Pancreas (tissue), 10 donors: ENCODE data around the gene SH3RF3. TPM values are rescaled to one million over a fixed set of nuclear protein-coding genes. Genes with fewer than 3 reads are reported as not detected.

Experiments used
- ATAC-seq, 4 donors: fragments of 200-7000 bp; cut with Tn5 transposase; one replicate each; pipeline versions ENCODE4 v1.8.0 to v1.9.1; 2020; ENCODE audit warnings: mild to moderate bottlenecking in 4 of 4, moderate library complexity in 4 of 4
- DNase-seq, 6 donors: peaks; one replicate each; pipeline ENCODE4 v3.0.0-alpha.2; 2020
- FAIRE-seq: peaks from 2 replicates; lab custom pipeline; 2012; peaks lifted over from hg19 to GRCh38; lab: Jason Lieb, UNC
- H3K27ac ChIP-seq, 4 donors: fragments of 200-600 bp; sonication (generic); 1 replicate in 3 of 4; 2 replicates in 1 of 4; pipeline versions ENCODE4 v1.5.0 to v1.8.0; 2020
- H3K27me3 ChIP-seq, 4 donors: fragments of 200-600 bp; one replicate each; pipeline ENCODE4 v1.8.0; 2021
- H3K36me3 ChIP-seq, 3 donors: fragments of 200-600 bp; sonication (generic) in 1 of 3; one replicate each; pipeline versions ENCODE4 v1.5.0 to v1.8.0; 2020 to 2021
- H3K4me1 ChIP-seq, 3 donors: fragments of 200-600 bp; one replicate each; pipeline ENCODE4 v1.8.0; 2021
- H3K4me3 ChIP-seq, 4 donors: fragments of 200-600 bp; sonication (generic) in 2 of 4; one replicate each; pipeline versions ENCODE4 v1.5.0 to v1.8.0; 2020 to 2021
- H3K9me3 ChIP-seq, 4 donors: fragments of 200-600 bp; one replicate each; pipeline ENCODE4 v1.8.0; 2021
- WGBS, 2 donors: extraction: QIAGEN DNeasy Blood & Tissue Kit; methylation state at CpG; one replicate each; pipeline ENCODE4 v1.1.7; 2013; 5-methylcytosine and 5-hydroxymethylcytosine counted together
- intact Hi-C, 3 donors: fragments of 100-400 bp; cut with DNase I; formaldehyde crosslinking; loops; one replicate each; pipeline versions ENCODE4 v1.11.1 to v1.14.2; 2022
- polyA plus RNA-seq, 2 donors: library from polyadenylated mRNA; stranded (reverse); fragments of 200-250 nt; gene quantifications; one replicate each; pipeline ENCODE4 v1.2.3, GENCODE V29; 2013
- total RNA-seq, 6 donors: library from RNA; stranded (reverse); fragmentation: NEBNext Ultra II Directional in 4 of 6; extraction: Animal tissue kit (Norgen Biotek cat#: 25700) in 4 of 6; gene quantifications; one replicate each; pipeline versions ENCODE4 v1.2.1 to v1.2.4, GENCODE V29; 2021 to 2023
- TF ChIP-seq, protein P1 (sequence below), 4 donors: fragments of 200-600 bp; sonication (generic) in 3 of 4; IDR thresholded peaks; one replicate each; pipeline versions ENCODE4 v1.5.0 to v1.8.0; 2021; ENCODE audit warnings: antibody characterized with exemption in 4 of 4
- donor health status: healthy with polysubstance abuse.
- donor health status: DM: no; HTN: no; CAD: no; lungs with moderate emphysema.
- donor health status: DM: no; HTN: no; CAD: no.
- donor health status: control.
- donor health status: control.
- donor health status: Bipolar disorder and iron deficiency.
- donor health status: DM: yes; HTN: yes; CAD: no.
- donor health status: DM: no; HTN: no; CAD: no.
- donor health status: DM: no; HTN: no; CAD: no.
- donor health status: DM: yes; HTN: yes; CAD: no.

Gene SH3RF3
- total and polyA plus RNA-seq, 8 donors: 1.1 to 3.5 (median 1.8) TPM

DNA sequence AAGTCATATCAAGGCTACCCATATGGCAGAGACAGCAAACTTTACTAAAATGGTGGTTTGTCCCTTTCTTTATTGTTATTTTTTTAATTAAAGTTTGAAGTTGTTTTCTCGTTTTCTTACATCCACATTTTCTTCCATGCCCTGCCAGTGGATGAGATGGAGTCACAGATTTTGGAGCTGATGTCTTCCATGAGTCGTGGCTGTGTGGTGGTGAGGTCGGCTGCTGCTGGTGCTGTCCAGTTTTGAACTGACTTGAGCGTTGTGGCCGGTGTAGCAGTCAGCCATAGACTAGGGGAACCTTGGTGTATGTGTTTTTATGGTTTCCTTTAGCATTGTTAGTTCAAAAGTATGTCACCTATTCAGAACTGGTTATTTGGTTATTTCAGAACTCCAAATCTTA is 182.8 kb downstream of the SH3RF3 start:
- intact Hi-C loops: no loop called here
- DNase-seq: no peak
- no peaks in the 10 kb centered on the region for H3K4me1 ChIP-seq
- no peak for FAIRE-seq
- no peak overlapping the region for H3K27ac ChIP-seq
- H3K4me3 ChIP-seq: no peak overlapping the region
- no peaks in the 10 kb centered on the region for H3K27me3 ChIP-seq
- no peaks in the 10 kb centered on the region for H3K36me3 ChIP-seq
- no peaks in the 10 kb centered on the region for H3K9me3 ChIP-seq
- 72 to 77% methylated on average over 5 of the region's 5 CpGs for WGBS, 2 donors
- no peak for ATAC-seq
- TF ChIP-seq, protein P1, sequence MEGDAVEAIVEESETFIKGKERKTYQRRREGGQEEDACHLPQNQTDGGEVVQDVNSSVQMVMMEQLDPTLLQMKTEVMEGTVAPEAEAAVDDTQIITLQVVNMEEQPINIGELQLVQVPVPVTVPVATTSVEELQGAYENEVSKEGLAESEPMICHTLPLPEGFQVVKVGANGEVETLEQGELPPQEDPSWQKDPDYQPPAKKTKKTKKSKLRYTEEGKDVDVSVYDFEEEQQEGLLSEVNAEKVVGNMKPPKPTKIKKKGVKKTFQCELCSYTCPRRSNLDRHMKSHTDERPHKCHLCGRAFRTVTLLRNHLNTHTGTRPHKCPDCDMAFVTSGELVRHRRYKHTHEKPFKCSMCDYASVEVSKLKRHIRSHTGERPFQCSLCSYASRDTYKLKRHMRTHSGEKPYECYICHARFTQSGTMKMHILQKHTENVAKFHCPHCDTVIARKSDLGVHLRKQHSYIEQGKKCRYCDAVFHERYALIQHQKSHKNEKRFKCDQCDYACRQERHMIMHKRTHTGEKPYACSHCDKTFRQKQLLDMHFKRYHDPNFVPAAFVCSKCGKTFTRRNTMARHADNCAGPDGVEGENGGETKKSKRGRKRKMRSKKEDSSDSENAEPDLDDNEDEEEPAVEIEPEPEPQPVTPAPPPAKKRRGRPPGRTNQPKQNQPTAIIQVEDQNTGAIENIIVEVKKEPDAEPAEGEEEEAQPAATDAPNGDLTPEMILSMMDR (IDR thresholded peaks at IDR 0.05): no peak

DNA sequence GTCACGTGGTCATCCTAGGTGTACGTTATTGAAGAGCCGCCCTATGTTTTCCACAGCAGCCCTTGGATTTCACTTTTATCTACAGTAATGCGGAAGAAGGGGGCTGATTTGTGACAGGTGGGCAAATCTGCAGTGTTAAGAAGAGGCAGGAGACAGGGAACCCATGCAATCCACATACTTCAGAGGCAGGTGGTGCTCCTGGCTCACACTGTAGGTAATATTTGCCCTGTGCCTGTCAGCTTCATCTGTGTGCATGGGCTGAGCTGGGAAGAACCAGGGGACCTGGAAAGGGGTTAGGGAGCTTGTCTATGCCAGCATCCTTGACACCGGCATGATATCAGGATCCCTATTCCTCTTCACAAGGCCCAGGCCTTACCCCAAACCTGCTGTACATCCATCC is 183.9 kb downstream of the SH3RF3 start:
- Histone ChIP-seq H3K9me3 (no peaks in the 10 kb centered on the region), H3K27ac (no peak overlapping the region), H3K4me1 (no peaks in the 10 kb centered on the region), H3K36me3 (no peaks in the 10 kb centered on the region), H3K27me3 (no peaks in the 10 kb centered on the region), H3K4me3 (no peak overlapping the region)
- DNase-seq (no peak), FAIRE-seq (no peak), ATAC-seq (no peak)
- TF ChIP-seq, protein P1 (IDR thresholded peaks at IDR 0.05): no peak
- intact Hi-C loops: no loop called here
- 69 to 94% methylated on average over 5 of the region's 5 CpGs for WGBS, 2 donors

DNA sequence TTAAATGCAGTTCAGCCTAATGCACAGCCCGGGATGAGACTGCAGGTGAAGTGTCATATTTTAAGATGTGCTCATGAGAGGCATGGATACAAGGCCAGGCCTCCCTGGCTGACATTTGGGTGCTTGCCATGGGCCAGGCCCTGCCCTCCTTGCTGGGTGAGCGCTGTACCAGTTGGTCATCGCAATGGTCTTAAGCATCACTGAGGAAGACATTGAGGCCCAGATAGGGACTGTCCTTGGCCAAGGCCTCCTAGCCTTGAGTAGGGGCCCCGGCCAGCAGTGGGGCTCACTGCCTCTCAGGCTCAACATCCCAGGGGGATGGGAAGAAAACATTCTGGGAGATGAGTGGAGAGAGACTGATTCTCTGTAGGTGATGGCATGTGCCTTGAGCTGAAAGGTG is 184.3 kb downstream of the SH3RF3 start:
- intact Hi-C loops: no loop called here
- Histone ChIP-seq H3K27ac (no peak overlapping the region), H3K4me1 (no peaks in the 10 kb centered on the region), H3K36me3 (no peaks in the 10 kb centered on the region), H3K27me3 (no peaks in the 10 kb centered on the region), H3K9me3 (no peaks in the 10 kb centered on the region), H3K4me3 (no peak overlapping the region)
- DNase-seq: no peak
- FAIRE-seq: no peak
- ATAC-seq: no peak
- TF ChIP-seq, protein P1 (IDR thresholded peaks at IDR 0.05): no peak
- WGBS, 2 donors: 80 to 88% methylated on average over 4 of the region's 4 CpGs

DNA sequence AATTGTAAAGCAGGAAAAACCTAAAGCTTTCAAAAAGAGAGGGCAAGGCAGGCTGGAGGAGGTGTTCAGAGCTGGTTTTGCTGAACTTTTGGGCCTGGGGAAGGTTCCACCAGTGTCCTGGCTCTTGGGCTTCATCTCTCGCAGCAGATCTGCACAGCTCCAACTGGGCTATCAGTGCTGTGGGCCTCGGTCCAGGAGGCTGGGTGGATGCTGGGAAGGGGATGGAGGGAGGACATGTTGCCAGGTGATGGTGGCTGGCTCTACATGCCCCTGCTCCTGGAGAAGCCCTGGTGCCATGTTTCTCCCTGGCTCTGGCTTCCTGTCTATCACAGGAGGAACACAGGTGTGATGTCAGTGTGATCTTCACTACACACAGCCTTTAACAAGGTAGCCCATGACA is 187.1 kb downstream of the SH3RF3 start:
- Histone ChIP-seq H3K27me3 (no peaks in the 10 kb centered on the region), H3K9me3 (no peaks in the 10 kb centered on the region), H3K36me3 (no peaks in the 10 kb centered on the region), H3K4me3 (no peak overlapping the region), H3K27ac (no peak overlapping the region), H3K4me1 (no peaks in the 10 kb centered on the region)
- TF ChIP-seq, protein P1 (IDR thresholded peaks at IDR 0.05): no peak
- DNase-seq: no peak
- ATAC-seq: no peak
- FAIRE-seq: no peak
- 18 to 86% methylated on average over 2 of the region's 2 CpGs for WGBS, 2 donors
- intact Hi-C loops: no loop called here

DNA sequence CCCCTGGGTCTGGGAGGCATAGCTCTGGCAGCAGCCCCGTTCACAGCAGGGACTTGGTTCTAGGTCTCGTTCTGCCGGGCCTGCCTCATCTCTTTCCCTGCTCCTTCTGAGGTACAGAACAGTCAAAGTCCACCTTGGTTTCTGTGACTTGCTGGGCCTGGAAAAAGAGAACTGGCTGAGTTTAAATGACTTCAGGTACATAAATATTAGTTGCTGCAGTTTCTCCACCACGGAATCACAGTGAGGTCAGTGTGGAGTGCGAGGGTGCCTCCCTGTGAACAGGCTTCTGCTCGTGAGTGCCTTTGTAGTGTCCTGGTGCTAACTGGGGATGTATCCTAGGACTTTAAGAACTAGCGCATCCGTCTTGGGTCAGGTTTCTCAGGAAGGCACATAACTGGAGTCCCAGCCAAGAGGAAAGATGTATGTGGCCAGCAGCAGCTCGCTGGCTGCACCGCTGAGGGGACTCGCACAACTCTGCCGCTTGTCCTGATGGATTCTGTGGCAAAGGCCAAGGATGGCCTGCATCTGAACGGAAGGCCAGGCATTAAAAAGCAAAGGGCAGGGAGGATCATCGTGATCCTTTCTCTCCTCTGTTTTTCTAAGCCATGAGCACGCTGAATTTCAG is 188.6 kb downstream of the SH3RF3 start:
- intact Hi-C loops: no loop called here
- FAIRE-seq: no peak
- no peaks in the 10 kb centered on the region for H3K9me3 ChIP-seq
- H3K4me1 ChIP-seq: no peaks in the 10 kb centered on the region
- no peaks in the 10 kb centered on the region for H3K36me3 ChIP-seq
- no peak overlapping the region for H3K4me3 ChIP-seq
- WGBS, 2 donors: 74 to 83% methylated on average over 15 of the region's 15 CpGs
- no peak for DNase-seq
- H3K27me3 ChIP-seq: no peaks in the 10 kb centered on the region
- no peak overlapping the region for H3K27ac ChIP-seq
- ATAC-seq: no peak
- TF ChIP-seq, protein P1 (IDR thresholded peaks at IDR 0.05): no peak
